ENCODE measurements around the gene KRTAP9-8.
"Not testable (repeated sequence)": the region's sequence is repeated elsewhere in the genome, so short reads cannot be mapped to it uniquely, and the experiment has no call there.

The KRTAP9-8 gene

DNA sequence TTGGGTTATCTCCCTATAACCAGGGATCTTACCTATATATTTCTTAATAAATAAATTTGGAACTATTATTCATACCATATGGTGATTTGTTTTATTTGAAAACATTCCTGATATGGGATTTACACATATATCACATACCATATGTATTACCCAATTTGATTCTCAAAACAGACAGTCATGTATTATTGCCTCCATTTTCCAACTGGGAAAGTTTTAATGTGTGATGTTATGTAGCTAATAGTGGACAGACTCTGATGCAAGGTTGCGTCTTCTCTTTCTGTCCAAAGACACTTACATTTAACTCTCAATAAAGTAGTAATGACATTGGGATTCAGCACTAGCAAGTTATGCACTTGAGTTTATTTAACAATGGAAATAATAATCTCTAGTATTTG lies 18.5 kb downstream of the KRTAP9-8 start:
- no peak for DNase-seq

DNA sequence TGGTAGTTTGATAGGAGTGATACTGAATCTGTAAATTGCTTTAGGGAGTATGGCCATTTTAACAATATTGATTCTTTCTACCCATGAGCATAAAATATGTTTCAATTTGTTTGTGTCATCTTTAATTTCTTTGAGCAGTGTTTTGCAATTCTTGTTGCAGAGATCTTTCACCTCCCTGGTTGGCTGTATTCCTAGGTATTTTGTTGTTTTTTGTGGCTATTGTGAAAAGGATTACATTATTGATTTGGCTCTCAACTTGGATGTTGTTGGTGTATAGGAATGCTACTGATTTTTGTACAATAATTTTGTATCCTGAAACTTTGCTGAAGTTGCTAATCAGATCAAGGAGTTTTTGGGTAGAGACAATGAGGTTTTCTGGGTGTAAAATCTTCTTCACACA lies 20.6 kb downstream of the KRTAP9-8 start:
- no peak for DNase-seq

DNA sequence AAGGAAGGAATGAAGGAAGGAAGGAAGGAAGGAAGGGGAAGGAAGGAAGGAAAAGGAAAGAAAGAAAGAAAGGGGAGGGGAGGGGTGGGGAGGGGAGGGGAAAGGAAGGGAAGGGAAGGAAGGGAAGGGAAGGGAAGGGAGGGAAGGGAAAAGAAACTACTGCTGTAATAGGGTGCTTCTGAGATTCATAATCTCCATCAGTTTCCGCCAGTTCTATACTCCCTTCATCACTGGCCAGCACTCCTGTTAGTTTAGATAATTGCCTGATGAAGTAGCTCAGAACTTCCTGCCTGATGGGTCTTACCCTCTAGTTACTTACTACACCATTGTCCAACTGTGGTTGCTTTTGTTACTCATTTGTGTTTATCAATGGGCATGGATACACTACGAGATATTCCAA lies 25.4 kb downstream of the KRTAP9-8 start:
- no peak for DNase-seq

DNA sequence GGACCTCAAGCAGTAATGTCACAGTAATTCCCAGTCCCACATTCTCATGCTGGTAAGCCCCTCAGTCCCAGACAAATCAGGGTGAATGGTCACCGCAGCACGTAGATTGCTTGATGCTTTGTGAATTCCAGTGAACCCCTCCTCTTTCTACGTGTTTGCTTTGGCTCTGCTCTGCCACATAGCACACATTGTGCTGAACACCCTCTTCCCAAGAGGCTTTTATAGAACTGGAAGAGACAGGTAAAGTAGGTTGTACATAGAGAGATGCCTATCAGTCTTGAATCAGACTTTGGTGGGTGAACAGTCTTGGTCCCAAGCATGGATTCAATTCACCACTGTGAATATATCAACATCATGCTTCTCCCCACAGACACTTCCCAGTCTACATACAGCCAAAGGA lies 26.8 kb downstream of the KRTAP9-8 start:
- DNase-seq, result no peak

DNA sequence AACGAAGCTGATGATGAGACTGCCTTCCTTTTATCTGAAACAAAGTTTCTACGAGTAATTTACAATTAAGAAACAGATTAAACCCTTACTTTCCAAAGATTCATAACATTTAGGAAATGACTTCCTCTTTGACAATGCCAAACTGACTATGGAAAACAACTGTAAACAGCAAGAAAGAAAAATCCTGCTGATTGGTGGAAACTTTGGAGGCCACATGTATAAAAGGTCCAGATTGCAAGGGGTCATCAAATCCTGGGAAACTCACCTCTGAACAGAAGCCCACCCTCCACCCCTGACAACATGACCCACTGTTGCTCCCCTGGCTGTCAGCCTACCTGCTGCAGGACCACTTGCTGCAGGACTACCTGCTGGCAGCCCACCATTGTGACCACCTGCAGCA lies 27.3 kb downstream of the KRTAP9-8 start, which contains the start of gene KRTAP9-6:
KRTAP9-6 (plus strand) TSS at position 301 of the 400 bp plus-strand sequence; CDS start at position 301, 0 bp downstream.
- no peak for DNase-seq

DNA sequence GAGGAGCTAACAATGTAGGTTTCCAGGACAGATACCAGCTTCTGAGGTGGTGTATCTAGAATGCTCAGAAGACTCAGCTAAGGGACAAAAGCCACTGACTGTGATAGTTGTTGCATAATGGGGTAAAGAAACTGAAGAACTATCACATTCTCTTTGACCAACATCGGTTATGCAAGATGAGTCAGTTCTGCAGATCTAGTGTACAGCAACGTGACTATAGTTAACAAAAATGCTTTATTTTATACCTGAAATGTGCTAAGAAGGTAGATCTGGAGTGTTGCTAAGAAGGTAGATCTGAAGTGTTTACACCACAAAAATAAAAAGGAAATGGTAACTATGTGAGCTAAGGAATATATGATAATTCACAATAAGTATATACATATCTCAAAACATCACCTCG lies 29.9 kb downstream of the KRTAP9-8 start:
- no peak for DNase-seq

DNA sequence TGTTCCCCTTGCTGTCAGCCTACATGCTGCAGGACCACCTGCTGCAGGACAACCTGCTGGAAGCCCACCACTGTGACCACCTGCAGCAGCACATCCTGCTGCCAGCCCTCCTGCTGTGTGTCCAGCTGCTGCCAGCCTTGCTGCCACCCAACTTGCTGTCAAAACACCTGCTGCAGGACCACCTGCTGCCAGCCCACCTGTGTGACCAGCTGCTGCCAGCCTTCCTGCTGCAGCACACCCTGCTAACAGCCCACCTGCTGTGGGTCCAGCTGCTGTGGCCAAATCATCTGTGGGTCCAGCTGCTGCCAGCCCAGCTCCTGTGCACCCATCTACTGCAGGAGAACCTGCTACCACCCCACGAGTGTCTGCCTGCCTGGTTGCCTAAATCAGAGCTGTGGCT lies 33.5 kb downstream of the KRTAP9-8 start:
- DNase-seq, result not testable (repeated sequence)

DNA sequence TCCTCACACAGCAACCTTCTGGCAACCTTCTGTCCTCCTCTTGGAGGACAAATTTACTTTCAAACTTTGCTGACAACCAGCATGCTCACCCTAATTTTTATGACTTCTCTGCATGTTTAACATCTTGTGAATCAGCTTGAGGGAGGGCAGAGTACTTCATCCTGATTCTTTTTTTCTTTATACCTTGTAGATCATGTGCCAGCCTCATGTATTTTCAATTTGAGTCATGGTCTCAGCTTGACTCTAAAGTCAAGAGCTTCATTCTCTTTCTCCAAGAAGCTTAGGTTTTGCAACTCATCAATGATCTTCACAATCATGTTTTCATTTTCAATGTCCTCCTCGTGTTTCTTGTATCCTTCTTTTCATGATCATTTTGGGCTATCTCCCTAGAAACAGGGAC lies 34.1 kb downstream of the KRTAP9-8 start:
- DNase-seq, result no peak

DNA sequence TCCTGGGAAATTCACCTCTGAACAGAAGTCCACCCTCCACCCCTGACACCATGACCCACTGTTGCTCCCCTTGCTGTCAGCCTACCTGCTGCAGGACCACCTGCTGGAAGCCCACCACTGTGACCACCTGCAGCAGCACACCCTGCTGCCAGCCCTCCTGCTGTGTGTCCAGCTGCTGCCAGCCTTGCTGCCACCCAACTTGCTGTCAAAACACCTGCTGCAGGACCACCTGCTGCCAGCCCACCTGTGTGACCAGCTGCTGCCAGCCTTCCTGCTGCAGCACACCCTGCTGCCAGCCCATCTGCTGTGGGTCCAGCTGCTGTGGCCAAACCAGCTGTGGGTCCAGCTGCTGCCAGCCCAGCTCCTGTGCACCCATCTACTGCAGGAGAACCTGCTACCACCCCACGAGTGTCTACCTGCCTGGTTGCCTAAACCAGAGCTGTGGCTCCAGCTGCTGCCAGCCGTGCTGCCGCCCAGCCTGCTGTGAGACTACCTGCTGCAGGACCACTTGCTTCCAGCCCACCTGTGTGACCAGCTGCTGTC lies 37.9 kb downstream of the KRTAP9-8 start, which contains the start of gene KRTAP9-7:
KRTAP9-7 (plus strand) TSS at position 51 of the 543 bp plus-strand sequence; CDS start at position 51, 0 bp downstream.
- not testable (repeated sequence) for DNase-seq

DNA sequence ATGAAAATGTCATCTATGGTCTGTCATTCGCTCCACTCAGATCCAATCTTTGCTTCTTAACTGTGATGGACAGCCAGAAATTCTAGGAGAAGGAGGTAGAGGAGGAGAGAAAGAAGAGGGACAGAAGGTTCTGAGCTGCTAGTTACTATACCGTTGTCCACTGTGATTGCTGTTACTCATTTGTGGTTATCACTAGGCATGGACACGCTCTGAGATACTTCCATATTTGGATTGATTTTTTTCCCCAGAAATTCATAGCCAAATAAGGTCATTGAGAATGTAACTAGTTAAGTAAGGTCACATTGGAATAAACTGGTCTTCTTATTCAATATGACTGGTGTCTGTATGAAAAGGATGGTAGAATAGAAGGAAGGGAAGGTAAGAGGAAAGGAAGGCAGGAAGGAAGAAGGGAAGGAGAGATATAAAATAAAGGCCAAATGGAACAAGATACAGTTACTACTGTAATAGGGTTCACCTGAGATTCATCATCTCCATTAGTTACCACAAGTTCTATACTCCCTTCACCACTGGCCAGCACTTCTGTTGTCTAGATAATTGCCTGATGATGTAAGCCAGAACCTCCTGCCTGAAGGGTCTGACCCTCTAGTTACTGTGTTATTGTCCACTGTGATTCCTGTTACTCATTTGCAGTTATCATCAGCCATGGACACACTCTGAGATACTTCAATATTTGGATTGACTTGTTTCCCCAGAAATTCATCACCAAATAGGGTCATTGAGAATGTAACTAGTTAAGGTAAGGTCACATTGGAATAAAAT lies 40.6 kb downstream of the KRTAP9-8 start:
- DNase-seq, result no peak

DNA sequence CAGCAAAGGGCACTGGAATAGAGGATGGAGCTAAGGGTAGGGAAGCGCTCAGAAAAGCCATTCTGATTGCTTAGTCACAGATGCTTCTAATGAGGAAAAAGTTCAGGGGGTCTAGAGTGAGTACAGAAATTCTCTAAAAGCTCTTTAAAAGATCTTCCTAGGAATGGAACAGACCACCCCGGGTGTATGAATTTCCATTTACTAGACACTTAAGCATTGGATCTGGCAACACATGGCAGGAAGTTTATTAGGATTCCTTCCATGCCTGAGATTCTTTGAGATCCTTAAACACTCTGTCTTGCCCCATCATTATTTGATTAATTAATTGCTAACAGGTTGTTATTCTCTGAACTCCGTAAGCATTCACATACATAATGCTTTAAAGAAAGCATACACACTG lies 46.2 kb downstream of the KRTAP9-8 start:
- no peak for DNase-seq

DNA sequence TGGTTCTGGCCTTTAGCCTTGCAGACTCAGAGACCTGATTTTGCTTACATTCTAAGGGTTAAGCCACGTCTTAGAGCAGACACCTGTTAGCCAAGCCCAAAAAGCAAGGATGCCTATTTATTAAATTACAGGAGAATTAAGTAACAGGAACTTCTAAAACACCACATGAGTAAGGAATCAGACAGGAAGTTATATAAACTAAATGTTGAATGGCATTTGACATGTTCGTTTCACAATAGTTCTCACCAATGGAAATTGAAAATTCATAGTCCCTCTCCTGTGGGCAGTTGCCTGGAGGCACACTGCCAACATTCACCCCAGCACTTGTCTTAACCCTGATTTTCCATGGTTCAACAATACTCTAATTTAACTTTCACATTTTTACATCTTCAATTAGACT lies 46.7 kb downstream of the KRTAP9-8 start:
- no peak for DNase-seq

DNA sequence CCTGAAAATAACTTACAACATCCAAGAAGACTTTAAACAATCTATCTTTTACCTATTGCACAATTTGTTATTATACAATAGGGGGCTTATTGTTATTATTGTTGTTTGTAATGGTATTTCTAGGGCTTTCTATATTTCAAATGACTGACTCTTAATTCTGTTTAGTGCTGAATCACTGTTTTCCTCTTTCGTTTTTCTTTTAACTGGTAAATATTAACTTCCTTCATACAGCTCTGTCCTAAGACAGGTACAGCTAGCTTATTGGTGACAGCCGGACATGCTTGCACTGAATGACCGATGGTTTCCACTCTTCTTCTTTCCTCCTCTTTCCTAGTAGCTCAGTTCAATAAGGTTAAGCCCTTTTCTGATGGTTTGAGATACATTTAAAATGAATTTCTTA lies 49.3 kb downstream of the KRTAP9-8 start:
- DNase-seq, result no peak
